NOMO-1 (cell line): ENCODE results near the gene UNG.
"Not testable (repeated sequence)": the region's sequence is repeated elsewhere in the genome, so short reads cannot be mapped to it uniquely, and the experiment has no call there.

Experiments used
- DNase-seq, 2 experiments: peaks; one replicate each; lab custom pipeline; 2025; ENCODE audit not compliant: unreplicated experiment in 2 of 2; lab: John Stamatoyannopoulos, UW

The UNG gene

GRCh38 chr12:109116611-109116949 lies 19.2 kb downstream of the UNG start:
- DNase-seq, result no peak

- DNase-seq, result no peak
Observed at GRCh38 chr12:109120095-109120494, 22.7 kb downstream of the UNG start.

DNA sequence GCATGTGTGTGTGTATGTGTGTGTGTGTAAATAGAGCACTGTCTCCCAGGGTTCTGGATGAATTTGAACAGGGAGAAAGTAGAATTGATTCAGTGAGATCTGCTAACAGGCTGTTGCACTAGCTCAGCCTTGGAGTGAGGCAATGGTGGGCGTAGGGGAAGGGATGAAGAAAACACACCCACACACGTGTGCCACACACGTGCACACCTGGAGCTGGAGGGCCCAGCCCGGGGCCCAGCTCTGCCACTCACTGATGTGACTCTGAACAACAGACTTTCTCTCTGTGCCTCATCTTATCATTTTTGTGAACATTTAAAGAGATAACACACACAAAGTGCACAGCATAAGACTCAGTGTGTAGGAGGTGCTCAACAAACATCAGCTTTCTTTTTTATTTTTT lies 23.2 kb downstream of the UNG start:
- DNase-seq, result no peak

DNA sequence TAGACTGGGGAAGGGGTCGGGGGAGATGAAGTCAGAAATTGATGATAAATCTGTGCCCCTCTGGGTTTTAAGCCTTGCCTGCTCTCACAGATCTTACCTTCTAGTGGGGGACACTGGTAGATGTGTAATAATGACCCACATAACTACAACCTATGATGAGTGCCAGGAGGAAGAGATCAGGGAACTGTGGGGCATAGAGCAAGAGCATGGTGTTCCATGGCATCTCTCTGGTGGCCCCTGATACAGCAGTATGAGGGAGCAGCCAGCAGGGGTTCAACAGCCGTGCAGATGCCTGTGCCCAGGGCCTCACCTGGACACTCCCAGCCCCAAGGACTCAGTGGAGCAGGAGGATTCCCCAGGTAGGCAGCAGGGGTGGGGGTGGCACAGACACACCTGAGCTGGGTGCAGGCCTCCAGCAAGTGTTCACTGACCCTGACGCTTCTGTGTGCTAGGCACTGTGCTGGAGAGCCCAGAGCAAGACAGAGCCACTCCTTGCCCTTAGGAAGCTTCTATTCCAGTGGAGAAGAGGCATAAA lies 24.0 kb downstream of the UNG start:
- no peak for DNase-seq

DNA sequence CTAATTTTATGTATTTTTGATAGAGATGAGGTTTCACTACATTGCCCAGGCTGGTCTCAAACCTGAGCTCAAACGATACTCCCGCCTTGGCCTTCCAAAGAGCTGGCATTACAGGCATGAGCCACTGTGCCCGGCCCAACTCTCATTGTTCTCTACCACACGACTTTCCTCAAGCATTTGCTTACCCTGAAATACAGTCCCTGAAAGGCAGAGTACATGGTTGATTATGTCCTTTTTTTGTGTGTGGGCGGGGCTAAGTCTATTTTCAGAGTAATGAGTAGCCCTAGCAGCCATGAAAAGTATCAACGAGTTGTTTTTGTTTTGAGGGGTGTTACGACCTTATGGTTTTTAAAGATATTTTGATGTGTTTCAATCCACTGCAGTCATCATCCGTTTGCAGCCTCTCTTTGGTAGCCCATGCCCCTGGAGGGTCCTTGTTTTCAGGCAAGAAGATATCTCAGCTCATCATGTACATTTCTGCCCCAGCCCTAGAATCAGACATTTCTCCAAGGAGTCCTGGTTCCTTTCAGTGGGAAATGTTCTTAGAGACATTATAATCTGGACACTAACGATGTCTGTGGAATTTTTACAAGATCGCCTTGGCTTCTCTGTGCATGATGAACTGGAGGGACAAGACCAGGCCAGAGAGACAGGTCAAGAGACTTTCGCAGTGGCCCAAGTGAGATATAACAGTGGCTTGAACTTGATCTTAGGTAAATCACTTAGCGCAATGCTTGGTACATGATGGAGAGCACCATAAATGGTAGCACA lies 27.7 kb downstream of the UNG start:
- no peak for DNase-seq

GRCh38 chr12:109125791-109126190 lies 28.4 kb downstream of the UNG start:
- no peak for DNase-seq

- no peak for DNase-seq
Observed at GRCh38 chr12:109126784-109127183, 29.4 kb downstream of the UNG start.

GRCh38 chr12:109127533-109128242 lies 30.3 kb downstream of the UNG start:
- no peak for DNase-seq

DNA sequence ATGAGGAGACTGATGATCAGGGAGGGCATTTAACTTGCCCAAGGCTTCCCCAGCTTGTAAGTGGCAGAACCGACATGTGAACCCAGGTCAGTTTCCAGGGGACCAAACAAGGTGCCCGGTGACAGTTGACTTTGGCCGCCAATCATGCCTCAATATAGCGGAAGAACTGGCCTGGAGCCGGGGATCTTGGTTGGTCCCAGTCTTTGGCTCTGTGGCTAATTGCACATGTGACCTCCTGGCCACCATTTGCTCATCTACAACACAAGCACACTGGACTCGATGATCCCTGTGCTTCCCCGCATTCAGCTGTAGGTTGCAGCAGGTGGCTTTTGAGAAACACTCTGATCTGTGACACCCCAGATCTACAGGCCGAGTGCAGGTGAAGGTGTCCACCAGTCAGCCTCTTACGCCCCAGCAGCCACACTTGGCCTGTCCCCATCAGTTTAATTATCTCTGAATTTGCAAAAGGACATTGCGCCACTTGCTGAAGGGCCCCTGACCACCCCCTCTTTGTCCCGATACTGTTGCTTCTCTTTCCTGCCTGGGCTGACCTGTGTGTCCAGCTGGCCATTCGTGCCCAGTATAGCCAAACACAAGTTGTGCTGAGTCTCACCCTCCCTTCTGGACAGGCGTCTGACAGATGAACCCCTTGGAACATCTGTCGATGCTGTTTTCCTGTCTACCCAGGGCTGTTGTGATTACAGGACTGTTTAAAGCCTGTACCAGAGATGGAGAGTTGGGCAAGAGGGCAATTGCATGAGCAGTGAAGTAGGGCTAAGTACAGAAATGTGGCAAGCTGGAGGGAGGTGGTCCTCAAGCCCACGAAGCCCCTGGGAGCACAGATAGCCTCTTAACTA lies 33.1 kb downstream of the UNG start:
- DNase-seq, result no peak

DNA sequence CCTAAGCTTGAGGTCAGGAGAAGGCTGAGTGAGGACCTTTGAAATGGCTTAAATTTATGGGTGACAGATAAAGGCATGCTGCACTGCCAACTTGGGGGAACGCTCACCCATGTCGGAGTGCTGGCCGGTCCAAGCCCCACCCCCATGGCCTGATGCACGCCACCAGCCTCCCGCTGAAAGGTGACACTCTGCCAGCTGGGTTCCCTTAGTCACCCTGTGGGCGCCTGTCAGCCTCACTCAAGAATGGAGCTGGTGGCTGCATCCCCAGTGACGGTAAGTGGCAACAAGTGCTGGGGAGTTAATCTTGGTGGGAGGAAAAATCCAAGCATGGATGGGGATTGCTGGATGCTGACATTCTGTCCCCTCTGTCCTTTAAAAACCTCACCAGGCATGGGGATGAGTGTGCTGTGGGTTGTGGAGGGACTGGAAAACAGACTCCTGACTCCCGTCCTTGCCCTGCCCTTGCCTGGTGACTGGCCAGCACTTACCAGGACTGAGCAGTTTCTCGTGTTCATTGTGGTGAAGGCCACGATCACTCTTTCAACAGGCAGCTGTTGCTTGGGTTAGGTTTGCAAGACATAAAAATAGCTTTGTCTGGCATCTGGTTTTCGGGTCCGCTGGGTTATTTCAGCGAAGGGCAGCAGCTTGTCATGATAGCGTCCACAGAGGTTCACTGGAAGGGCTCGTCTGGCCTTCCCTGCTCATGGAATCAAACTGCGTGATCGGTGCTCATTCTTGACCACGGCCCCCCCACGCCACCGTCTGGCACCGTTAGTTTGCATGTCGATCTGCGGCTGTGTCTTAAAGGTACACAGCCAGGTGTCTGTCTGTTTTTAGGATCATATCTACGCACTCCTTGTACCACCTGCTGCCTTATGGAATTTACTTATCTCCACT lies 34.0 kb downstream of the UNG start:
- no peak for DNase-seq

GRCh38 chr12:109134186-109134917 lies 37.0 kb downstream of the UNG start:
- DNase-seq, result no peak

- no peak for DNase-seq
Observed at GRCh38 chr12:109137055-109137454, 39.7 kb downstream of the UNG start.

- DNase-seq, result no peak
Observed at GRCh38 chr12:109139360-109139759, 42.0 kb downstream of the UNG start.

- DNase-seq, result no peak
Observed at GRCh38 chr12:109139791-109140190, 42.4 kb downstream of the UNG start.

GRCh38 chr12:109140560-109140959 lies 43.2 kb downstream of the UNG start:
- DNase-seq, result no peak

- no peak for DNase-seq
Observed at GRCh38 chr12:109144224-109144623, 46.8 kb downstream of the UNG start.

DNA sequence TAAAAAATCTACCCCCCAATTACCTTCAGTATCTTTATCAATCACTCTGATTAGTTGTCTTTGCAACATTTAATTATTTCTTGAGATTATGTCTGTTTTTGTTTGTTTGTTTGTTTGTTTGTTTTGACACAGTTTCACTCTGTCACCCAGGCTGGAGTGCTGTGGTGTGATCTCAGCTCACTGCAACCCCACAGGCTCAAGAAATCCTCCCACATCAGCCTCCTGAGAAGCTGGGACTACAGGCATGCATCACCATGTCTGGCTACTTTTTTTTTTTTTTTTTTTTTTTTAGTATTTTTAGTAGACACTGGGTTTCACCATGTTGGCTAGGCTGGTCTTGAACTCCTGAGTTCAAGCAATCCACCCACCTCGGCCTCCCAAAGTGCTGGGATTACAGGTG lies 49.7 kb downstream of the UNG start:
- not testable (repeated sequence) for DNase-seq

DNA sequence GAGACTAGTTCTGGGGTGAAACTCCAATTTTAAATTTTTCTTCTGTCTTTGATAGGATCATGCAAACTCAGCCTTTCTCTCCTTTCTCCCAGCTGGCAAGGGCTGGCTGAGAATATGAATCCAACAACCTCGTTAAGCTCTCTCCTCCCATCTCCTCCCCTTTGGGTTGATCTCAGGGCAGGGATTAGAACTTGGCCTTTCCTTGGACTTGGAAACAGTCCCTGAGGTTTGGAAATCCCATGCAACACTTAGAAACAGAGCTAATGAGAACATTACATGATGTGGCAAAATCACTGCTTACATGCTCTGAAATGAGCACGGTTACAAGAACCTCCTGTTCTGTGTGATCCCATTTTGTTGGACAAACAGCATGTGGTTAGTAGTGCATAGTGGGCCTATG lies 50.6 kb downstream of the UNG start:
- DNase-seq, result no peak

DNA sequence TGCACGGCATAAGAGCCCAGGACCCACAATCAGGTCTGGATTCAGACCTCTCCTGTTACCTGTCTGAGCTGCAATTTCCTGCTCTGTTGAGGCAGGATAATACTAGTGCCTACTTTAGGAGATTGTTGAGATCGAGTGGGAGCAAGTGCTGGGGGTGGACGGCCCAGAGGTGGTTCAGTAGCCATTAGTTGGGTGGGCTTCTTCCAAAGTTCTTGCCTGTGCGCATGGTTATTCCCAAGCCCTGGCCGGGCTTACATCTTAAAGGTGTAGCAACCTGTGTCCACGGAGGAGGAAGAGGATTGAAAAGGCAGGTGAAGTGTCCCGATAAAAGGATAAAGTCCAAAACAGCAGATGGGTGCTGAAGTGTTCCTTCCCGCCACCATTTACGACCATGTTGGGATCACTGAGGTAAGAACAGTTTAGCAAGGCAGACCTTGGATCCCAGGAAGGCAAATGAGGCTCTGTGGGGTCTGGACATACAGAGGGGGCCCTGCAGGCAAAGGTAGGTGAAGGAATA lies 52.8 kb downstream of the UNG start:
- DNase-seq, result no peak
